Ectodermal cell (in vitro differentiated cells): ENCODE data around the gene DCLK2.

Experiments used
- H3K27ac ChIP-seq: 2 replicates; pipeline ENCODE4 v1.7.0; 2013; ENCODE audit warnings: mild to moderate bottlenecking, low read depth, low read length; ENCODE audit not compliant: insufficient read depth, poor library complexity, severe bottlenecking
- H3K27me3 ChIP-seq: 2 replicates; pipeline ENCODE4 v1.7.0; 2013; ENCODE audit warnings: mild to moderate bottlenecking, low read length; ENCODE audit not compliant: insufficient read depth, control insufficient read depth, poor library complexity, severe bottlenecking
- H3K36me3 ChIP-seq: one replicate; pipeline ENCODE4 v1.7.0; 2013; ENCODE audit warnings: low read length; ENCODE audit not compliant: control insufficient read depth, insufficient read depth
- H3K4me1 ChIP-seq: one replicate; pipeline ENCODE4 v1.7.0; 2013; ENCODE audit warnings: low read length; ENCODE audit not compliant: control insufficient read depth, insufficient read depth
- H3K4me3 ChIP-seq: 2 replicates; pipeline ENCODE4 v1.7.0; 2013; ENCODE audit warnings: low read depth, low read length, control low read depth; ENCODE audit not compliant: insufficient read depth
- H3K9me3 ChIP-seq: 2 replicates; pipeline ENCODE4 v1.7.0; 2013; ENCODE audit warnings: mild to moderate bottlenecking, low read length, moderate library complexity; ENCODE audit not compliant: control insufficient read depth
- WGBS, 2 experiments: methylation state at CpG; one replicate each; pipeline ENCODE4 v1.1.7; 2013; ENCODE audit warnings: missing lambda C conversion rate in 2 of 2; 5-methylcytosine and 5-hydroxymethylcytosine counted together

Gene DCLK2

DNA sequence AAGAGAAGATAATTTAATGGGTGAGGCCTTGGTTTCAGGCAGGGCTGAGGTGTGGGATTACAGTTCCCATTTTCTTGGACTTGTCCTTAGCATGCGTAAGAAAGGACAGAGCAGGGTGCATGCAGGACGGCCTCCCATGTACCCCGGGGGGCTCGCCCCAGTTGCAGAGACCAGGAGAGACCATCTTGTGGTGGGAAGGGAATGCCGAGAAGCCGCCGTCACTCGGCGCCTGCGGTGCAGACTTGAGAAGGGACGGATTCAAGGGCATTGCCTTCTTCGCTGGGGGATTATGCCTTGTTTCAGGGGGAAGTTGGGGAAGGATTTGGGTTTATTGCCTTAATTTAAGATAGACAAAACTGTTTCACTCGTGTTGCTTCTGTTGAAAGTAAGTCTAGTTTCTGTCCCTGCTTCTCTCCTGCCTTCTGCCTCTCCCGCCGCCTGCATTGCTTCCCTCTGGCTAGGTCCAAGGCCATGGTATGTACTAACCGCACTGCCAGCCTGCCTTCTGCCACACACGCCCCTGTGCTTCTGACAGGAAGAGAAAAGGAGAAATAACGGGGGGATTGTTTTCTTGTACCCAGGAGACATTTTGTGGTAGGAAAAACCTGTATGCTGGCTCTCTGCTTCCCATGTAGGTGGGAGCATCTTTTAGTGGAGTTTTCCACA, 175.9 kb downstream of the DCLK2 start:
- no peaks in the 10 kb centered on the region for H3K36me3 ChIP-seq

DNA sequence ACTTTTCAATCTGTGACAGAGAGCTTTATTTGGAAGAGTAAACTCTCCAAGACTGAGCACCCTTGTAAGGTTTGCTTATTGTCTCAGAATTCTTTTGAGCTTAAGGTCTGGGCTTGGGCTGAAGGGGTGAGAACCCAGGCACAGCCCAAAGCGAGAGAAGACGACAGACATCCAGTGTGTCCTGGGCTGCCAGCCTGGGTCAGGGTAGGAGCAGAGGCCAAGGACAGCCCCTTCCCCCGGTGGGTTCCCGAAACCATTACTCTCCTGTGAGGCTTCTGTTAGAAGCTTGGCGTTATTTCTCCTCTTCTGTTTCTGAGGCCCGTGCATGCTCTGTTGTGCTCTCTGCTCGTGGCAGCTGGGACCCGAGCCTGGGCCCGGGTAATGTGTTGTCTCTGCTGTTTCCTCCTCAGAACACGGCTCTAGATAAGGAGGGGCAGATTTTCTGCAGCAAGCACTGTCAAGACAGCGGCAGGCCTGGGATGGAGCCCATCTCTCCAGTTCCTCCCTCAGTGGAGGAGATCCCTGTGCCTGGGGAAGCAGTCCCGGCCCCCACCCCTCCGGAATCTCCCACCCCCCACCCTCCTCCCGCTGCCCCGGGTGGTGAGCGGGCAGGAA, 177.5 kb downstream of the DCLK2 start:
- Histone ChIP-seq H3K27me3 (no peaks in the 10 kb centered on the region), H3K4me1 (no peaks in the 10 kb centered on the region), H3K9me3 (no peaks in the 10 kb centered on the region), H3K36me3 (no peaks in the 10 kb centered on the region), H3K4me3 (no peak overlapping the region), H3K27ac (no peak overlapping the region)
- WGBS, 2 experiments: 89 to 91% methylated on average over 16 of the region's 16 CpGs

More for the DNA sequence above, 175.9 kb downstream of the DCLK2 start:
- H3K27ac ChIP-seq: no peak overlapping the region
- H3K4me3 ChIP-seq: no peak overlapping the region
- H3K9me3 ChIP-seq: no peaks in the 10 kb centered on the region
- H3K4me1 ChIP-seq: peaks cover 2% of the 10 kb centered on the region
- WGBS, 2 experiments: 96% methylated on average over 18 of the region's 18 CpGs
- no peaks in the 10 kb centered on the region for H3K27me3 ChIP-seq

DNA sequence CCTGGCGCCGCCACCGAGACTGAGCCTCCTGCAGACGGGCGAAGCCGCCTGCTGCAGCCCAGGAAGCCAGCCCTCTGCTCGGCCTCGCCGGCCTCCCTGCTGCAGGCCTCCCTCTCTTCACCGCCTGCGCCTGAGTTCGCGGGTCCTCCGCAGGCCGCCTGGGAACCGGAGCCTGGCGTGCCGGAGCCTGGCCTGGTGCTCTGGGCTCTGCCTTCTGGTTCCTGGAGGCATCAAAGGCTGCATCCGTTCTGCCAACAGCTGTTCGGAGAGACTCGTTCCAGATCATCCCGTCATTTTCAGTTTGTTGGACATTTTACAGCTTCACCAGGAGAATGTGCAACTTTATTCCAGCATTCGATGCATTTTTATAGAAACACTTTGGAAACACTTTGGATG, 178.0 kb downstream of the DCLK2 start:
- no peaks in the 10 kb centered on the region for H3K4me1 ChIP-seq
- 95 to 96% methylated on average over 23 of the region's 23 CpGs for WGBS, 2 experiments
- no peak overlapping the region for H3K27ac ChIP-seq
- H3K27me3 ChIP-seq: no peaks in the 10 kb centered on the region
- H3K4me3 ChIP-seq: no peak overlapping the region
- no peaks in the 10 kb centered on the region for H3K9me3 ChIP-seq
- no peaks in the 10 kb centered on the region for H3K36me3 ChIP-seq

DNA sequence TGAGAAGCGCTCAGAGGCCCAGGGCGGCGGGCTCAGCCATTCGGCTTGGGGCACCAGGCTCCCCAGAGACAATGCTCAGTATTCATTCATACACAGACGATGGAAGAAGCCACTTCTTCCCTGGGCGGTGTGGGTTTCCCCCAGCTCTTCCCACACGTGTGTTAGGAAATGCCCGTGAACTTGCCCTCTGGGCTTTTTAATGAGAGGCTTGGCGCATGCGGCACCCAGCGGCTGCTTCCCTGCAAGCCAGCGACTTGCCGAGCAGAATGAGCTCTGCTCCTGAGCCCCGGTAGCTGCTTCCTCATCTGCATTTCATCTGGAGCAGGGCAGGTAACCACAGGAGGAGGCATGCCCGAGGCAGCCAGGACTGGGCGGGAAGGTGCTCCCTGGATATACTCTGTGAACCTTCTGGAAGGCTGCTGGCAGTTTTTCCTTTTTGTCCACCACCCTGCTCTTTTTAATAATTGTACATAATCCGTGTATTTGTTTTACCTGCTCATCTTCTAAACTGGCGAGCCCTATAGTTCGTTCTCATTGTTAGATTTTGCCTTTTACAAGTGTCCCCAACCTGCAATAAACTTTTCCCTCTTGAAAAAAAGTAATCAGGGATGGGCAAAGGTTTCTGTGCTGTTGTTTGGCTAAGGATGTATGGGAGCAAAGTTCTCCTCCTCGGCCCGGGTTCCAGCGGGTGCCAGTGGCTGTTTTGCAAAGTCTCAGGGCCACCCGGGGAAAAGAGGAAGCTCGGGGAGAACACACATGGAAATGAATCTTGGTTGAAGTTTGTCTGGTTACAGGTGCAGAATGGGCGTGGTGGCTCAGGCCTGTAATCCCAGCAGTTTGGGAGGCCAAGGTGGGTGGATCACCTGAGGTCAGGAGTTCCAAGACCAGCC, 178.8 kb downstream of the DCLK2 start:
- H3K27ac ChIP-seq: no peak overlapping the region
- H3K4me1 ChIP-seq: no peaks in the 10 kb centered on the region
- WGBS, 2 experiments: 69 to 73% methylated on average over 25 of the region's 25 CpGs
- H3K27me3 ChIP-seq: no peaks in the 10 kb centered on the region
- H3K4me3 ChIP-seq: no peak overlapping the region
- H3K9me3 ChIP-seq: no peaks in the 10 kb centered on the region
- no peaks in the 10 kb centered on the region for H3K36me3 ChIP-seq

DNA sequence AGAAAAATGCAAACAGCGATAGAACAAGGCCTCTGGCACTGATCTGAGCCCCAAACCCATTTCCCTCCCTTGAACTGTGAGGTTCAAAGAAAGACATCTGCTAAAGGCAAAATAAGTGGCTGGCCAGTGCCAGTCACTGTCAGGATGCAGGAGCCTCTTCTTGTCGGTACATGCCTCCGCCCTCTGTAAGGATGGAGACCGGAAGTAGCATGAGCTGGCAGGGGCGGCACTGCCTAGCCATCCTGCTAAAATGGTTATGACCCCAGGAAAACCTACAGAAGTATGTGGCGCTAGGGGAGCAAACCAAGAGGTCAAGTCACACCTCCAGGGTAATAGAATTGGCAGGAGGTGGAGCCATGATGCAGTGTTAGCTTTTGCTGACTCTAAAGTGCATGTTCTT, 180.3 kb downstream of the DCLK2 start:
- Histone ChIP-seq H3K36me3 (no peaks in the 10 kb centered on the region), H3K27me3 (no peaks in the 10 kb centered on the region)
- 95 to 96% methylated on average over 6 of the region's 6 CpGs for WGBS, 2 experiments

DNA sequence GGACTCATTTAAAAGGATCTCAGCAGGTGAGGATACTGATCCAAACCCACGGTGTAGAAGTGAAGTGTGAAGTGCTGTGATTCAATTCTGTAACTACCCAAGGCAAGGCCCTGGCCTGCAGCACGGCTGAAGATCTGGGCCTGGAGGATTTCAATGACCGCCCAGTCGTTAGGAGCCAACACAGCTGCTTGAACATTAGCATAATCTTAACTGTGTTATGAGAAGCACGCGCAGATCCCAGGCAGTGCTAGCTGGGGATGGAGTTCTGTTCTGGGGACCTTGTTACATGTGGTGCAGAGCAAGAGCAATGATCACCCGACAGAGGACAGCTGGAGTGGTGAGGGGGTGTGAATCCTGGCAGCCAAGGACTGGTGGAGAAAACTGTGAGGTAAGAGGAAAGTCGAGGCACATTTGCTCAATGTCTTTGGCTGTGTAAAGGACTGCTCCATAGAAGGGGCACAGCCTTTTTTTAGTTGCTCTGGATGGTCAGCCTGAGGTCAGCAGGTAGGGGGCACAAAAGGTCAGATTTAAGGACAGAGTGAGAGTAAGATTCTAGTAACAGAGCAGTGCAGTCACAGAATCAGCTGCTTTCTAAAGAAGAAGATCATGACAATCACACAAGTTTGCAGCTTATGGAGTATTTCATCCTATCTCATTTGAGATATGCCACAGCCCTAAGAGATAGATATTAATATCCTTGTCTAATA, 181.8 kb downstream of the DCLK2 start:
- Histone ChIP-seq H3K9me3 (no peaks in the 10 kb centered on the region), H3K27me3 (no peaks in the 10 kb centered on the region), H3K36me3 (no peaks in the 10 kb centered on the region), H3K27ac (peak overlapping the region; percentile 36), H3K4me1 (no peaks in the 10 kb centered on the region), H3K4me3 (no peak overlapping the region)
- WGBS, 2 experiments: 86 to 89% methylated on average over 8 of the region's 8 CpGs

More for the DNA sequence above, 180.3 kb downstream of the DCLK2 start:
- Histone ChIP-seq H3K4me3 (no peak overlapping the region), H3K4me1 (no peaks in the 10 kb centered on the region), H3K27ac (no peak overlapping the region), H3K9me3 (no peaks in the 10 kb centered on the region)

DNA sequence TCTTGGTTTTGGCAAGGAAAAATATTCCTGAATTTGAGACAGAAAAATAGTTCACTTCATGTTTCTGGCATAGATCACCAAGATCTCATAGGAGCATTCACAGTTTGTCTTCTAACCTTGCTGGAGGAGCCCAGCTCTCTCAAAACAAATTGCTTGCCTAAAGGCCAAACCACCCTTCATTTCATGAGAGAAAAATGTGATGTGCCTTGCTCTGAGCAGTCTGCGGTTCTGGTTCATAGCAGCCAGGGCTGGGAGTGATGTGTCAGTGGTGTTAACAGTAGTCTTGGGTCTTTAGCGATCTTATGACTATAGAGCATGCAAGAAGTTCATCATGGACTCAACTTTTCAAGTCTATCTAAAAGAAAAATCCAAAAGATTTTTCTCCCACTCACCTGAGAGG, 183.3 kb downstream of the DCLK2 start:
- WGBS, 2 experiments: 87 to 94% methylated on average over 1 to 2 of the region's 2 CpGs
- Histone ChIP-seq H3K36me3 (no peaks in the 10 kb centered on the region), H3K9me3 (no peaks in the 10 kb centered on the region)

DNA sequence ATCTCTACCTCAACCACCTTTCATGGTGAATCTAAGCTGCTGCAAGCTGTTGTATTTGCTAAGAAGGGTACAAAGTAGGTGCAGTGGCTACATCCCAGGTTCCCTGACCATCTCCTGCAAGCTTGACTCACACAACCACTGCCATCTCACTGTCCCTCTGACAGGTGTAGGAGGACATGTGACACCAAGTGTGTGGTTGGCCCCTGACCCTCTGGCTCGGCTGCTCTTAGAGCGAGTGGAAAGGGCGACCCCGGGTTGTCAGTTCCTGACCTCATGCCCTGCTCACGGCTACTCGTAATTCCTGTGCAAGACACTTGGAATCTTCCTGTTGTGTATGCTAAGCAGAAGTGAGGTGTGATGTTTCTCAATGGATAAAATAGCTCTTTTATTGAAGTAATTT, 184.4 kb downstream of the DCLK2 start:
- H3K9me3 ChIP-seq: no peaks in the 10 kb centered on the region
- no peaks in the 10 kb centered on the region for H3K36me3 ChIP-seq
- H3K4me1 ChIP-seq: no peaks in the 10 kb centered on the region
- H3K4me3 ChIP-seq: no peak overlapping the region
- H3K27ac ChIP-seq: no peak overlapping the region
- H3K27me3 ChIP-seq: no peaks in the 10 kb centered on the region
- WGBS, 2 experiments: 92% methylated on average over 6 of the region's 6 CpGs

More for the DNA sequence above, 183.3 kb downstream of the DCLK2 start:
- no peaks in the 10 kb centered on the region for H3K4me1 ChIP-seq
- H3K4me3 ChIP-seq: no peak overlapping the region
- no peak overlapping the region for H3K27ac ChIP-seq
- no peaks in the 10 kb centered on the region for H3K27me3 ChIP-seq

DNA sequence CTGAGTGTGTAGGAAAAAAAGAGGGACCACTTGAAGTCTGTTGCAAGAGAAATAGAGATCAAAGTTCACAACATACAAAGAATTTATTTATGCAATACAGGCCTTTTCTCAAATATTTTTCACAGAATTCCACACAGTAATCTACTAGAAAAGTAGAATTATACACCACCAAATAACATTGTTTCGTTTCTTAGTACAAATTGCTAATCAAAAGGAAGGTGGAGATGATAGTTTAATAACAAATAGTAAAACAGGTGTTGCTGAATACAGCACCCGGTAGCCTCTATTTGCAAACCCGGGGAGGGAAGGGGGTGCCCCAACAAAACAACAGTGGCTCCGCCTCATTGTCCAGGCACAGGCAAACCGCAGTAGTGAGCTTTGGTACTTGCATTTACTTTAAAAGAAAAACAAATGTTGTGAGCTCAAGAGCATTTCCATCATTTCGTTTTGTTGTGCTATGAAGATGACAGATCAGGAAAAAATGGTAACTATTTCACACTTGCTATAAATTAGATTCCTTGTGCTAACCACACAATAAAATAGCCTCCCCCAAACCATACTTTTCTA, 186.4 kb downstream of the DCLK2 start:
- Histone ChIP-seq H3K27ac (no peak overlapping the region), H3K4me1 (no peaks in the 10 kb centered on the region), H3K9me3 (no peaks in the 10 kb centered on the region), H3K4me3 (no peak overlapping the region), H3K27me3 (no peaks in the 10 kb centered on the region), H3K36me3 (no peaks in the 10 kb centered on the region)
- 87% methylated on average over 6 of the region's 6 CpGs for WGBS, 2 experiments
